HG03354 (cell line): ENCODE measurements around the gene SEMA6C.
"Not testable (repeated sequence)": the region's sequence is repeated elsewhere in the genome, so short reads cannot be mapped to it uniquely, and the experiment has no call there.

ENCODE experiments used
- ATAC-seq: cut with Tn5 transposase; IDR thresholded peaks from one replicate; pipeline ENCODE4 v1.9.1; 2021; ENCODE audit warnings: mild to moderate bottlenecking; ENCODE audit not compliant: unreplicated experiment, poor library complexity, severe bottlenecking

The SEMA6C gene, protein sequence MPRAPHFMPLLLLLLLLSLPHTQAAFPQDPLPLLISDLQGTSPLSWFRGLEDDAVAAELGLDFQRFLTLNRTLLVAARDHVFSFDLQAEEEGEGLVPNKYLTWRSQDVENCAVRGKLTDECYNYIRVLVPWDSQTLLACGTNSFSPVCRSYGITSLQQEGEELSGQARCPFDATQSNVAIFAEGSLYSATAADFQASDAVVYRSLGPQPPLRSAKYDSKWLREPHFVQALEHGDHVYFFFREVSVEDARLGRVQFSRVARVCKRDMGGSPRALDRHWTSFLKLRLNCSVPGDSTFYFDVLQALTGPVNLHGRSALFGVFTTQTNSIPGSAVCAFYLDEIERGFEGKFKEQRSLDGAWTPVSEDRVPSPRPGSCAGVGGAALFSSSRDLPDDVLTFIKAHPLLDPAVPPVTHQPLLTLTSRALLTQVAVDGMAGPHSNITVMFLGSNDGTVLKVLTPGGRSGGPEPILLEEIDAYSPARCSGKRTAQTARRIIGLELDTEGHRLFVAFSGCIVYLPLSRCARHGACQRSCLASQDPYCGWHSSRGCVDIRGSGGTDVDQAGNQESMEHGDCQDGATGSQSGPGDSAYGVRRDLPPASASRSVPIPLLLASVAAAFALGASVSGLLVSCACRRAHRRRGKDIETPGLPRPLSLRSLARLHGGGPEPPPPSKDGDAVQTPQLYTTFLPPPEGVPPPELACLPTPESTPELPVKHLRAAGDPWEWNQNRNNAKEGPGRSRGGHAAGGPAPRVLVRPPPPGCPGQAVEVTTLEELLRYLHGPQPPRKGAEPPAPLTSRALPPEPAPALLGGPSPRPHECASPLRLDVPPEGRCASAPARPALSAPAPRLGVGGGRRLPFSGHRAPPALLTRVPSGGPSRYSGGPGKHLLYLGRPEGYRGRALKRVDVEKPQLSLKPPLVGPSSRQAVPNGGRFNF

DNA sequence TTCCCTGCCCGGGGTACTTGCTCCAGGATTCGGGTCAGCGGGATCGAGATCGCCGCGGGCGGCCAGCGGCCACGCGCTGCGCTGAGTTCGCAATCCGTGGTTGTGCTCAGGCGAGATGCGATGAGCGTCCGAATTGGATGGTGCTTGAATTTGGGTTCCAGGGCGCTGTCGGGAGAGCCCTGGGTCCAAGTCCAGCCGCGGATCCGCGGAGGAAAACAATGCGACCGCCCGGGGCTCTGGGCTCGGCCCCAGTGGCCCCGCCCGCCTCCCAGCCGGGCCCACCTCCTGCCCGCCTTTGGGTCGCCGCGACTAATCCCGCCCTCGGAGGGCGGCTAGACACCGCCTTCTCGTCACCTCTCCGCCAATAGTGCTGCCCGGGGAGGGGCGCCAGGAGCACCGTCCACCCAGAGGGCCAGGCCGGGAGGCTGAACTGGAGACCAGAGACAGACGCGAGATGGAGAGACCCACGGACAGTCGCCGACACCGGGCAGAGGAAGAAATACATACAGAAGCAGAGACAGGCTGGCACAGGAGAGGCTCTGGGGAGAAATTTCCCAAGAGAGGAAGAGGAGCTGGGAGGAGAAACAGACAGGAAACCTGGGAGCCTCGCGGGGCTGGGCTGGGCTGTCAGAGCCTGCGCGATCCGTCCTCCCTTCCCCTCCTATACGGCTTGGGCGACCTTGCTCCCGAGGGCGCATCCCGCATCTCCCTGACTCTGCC lies at the start of gene SEMA6C:
SEMA6C (minus strand) TSS at position 220 of the 720 bp plus-strand sequence. CDS start 4,010 bp downstream, outside the sequence.
- ATAC-seq = peak; percentile 96

DNA sequence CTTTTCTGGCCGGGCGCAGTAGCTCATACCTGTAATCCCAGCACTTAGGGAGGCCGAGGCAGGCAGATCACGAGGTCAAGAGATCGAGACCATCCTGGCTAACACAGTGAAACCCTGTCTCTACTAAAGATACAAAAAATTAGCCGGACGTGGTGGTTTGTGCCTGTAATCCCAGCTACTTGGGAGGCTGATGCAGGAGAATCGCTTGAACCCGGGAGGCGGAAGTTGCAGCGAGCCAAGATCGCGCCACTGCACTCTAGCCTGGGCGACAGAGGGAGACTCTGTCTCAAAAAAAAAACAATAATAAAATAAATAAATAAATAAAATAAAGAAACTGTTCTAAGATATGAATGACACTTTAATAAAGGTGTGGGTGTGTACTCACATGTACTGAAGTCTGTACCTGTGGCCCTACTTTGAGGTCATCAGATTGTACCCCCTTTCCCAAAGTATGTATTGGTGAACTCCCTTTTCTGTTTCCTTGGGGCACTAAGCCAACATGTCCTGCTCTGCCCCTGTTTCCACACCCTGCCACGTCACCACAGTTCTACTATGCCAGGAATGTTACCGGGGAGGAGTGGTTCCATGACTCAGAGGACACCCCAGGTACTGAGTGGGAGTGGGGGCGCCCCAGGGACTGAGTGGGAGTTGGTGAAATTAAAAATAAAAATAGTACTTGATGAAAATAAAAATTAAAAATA lies 48.6 kb upstream of the SEMA6C start:
- ATAC-seq = not testable (repeated sequence)

- ATAC-seq = no peak
Measured at GRCh38 chr1:151193856-151194255, 47.4 kb upstream of the SEMA6C start.

- ATAC-seq = no peak
Measured at GRCh38 chr1:151193304-151193703, 46.9 kb upstream of the SEMA6C start.

- no peak for ATAC-seq
Measured at GRCh38 chr1:151192047-151192446, 45.6 kb upstream of the SEMA6C start.

DNA sequence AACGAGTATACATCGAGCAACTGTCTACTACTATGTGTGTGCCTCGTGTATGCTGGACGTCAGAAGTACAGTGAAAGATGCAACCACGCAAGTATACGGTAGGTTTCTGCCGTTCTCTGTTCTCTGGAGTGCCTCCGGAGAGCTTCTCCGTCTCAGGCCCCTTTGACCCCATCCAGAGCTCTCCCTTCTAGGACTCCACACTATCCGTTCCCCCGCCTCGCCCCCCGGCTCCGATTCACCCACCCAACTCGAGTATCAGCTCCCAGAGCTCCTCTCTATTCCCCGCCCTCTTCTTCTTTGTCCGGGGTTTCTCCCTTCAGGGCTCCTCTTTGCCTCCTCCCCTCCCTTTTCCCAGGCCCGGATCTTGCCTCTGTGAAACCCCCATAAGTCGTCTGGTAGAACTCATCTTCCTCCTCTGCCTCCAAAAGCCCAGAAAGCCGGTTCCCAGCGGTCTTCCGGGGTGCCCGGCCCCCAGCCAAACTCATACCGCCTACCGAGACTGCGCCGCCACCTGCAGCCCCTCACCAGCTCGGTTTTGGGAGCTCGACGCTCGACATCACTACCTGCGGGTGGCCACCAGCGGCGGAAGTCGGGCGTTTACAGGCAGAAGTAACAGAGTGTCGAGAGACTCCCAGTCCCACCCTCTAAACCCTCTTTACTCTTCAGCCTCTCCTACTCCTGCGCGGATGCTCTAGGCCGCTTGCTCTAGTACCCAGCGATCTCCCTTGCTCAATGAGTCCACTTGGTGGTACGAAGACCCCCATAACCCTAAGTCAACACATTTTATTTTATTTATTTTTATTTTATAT lies 43.4 kb upstream of the SEMA6C start, which contains the start of gene VPS72:
VPS72 (minus strand) TSS at position 561 of the 809 bp plus-strand sequence; CDS start at position 485, 76 bp downstream.
- ATAC-seq = peak; percentile 91

DNA sequence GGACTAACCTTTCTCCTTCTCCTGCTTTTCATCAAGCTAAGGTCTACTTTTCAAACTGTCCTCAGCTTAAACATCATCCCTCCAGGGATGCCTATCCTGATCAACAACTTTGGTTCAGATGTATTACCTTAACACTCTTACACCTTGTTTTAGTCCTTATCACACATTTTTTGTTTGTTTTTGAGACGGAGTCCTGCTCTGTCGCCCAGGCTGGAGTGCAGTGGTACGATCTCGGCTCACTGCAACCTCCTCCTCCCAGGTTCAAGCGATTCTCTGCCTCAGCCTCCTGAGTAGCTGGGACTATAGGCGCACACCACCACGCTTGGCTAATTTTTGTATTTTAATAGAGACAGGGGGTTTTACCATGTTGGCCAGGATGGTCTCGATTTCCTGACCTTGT lies 42.2 kb upstream of the SEMA6C start:
- ATAC-seq = not testable (repeated sequence)

- no peak for ATAC-seq
Measured at GRCh38 chr1:151187205-151187604, 40.8 kb upstream of the SEMA6C start.

DNA sequence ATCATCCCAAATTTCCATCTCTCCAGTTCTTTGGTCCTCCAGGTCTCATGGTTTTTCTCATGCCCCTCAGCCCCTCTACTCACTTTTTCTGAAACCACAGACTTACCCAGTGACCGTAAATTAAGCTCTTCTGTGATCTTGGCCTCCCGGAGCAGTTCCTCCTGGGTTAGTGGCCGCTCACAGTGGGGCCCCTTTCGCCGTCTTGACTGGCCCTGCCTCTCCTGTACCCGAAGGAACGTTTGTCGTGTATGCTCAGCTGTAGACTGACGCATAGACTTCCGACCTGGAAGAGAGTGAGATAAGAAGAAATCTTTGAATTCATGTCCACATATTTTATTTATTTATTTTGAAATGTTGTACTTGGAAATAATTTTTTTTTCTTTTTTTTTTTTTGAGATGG lies 37.8 kb upstream of the SEMA6C start:
- ATAC-seq = no peak

- no peak for ATAC-seq
Measured at GRCh38 chr1:151176514-151177045, 30.1 kb upstream of the SEMA6C start.

GRCh38 chr1:151175863-151176262 lies 29.4 kb upstream of the SEMA6C start, which contains the start of gene TMOD4:
Gene TMOD4 (minus strand): TSS chr1:151175981. CDS start chr1:151174875, 1,106 bp downstream.
- ATAC-seq = no peak

DNA sequence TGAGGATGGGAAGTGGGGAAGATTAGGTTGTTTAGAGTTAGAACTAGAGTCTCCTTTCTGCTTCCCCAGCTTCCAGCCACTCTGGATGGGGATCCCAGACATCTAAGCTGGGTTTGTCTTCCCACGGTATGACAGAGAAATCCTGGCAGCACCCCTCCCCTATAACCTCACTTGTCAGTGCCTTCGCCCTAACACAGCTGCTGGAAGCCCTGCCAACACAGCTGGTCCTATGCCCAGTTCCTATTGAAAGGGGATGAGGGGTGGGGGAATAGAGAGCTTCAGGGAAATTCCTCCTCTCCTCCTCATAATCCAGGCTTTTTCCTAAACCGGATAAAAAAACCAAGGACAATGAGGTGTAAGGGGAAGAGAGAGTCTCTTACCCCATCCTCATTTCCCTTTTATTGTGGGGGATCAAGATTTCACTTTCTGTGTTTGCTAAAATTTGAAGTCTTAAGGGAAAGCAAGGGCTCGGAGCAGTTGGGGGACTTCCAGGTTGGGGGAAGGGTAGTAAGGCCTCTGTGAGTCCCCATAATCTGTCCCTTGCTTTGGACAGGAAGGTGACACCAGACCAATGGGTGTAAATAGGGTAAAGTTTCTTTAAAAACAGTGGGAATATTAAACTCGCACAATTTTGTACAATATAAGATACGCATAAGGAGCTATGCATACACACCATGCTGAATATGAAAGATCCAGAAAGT lies 28.8 kb upstream of the SEMA6C start:
- no peak for ATAC-seq

GRCh38 chr1:151171190-151171589 lies 24.8 kb upstream of the SEMA6C start:
- ATAC-seq = no peak

GRCh38 chr1:151167116-151167515 lies 20.7 kb upstream of the SEMA6C start:
- no peak for ATAC-seq

- peak; percentile 7 for ATAC-seq
Measured at GRCh38 chr1:151166505-151166956, 20.1 kb upstream of the SEMA6C start.

- peak; percentile 87 for ATAC-seq
Measured at GRCh38 chr1:151165738-151166504, 19.5 kb upstream of the SEMA6C start, which contains the start of the genes LYSMD1 and SCNM1. Gene LYSMD1 (minus strand): TSS chr1:151165902. CDS start chr1:151165258, 644 bp downstream. Gene SCNM1 (plus strand): TSS chr1:151166144. CDS start chr1:151166153, 9 bp downstream.
